BJ (cell line): ENCODE data around the gene SCIN. TPM values are rescaled to one million over a fixed set of nuclear protein-coding genes. Genes with fewer than 3 reads are reported as not detected.

Source experiments
- CTCF ChIA-PET: fragments of 350-600 bp; formaldehyde crosslinking; extraction: SDS; loops from one replicate; lab custom pipeline; 2021; ENCODE audit warnings: antibody characterized with exemption, inconsistent platforms; lab: Yijun Ruan, JAX
- POLR2A ChIA-PET: fragments of 300-600 bp; sonication (Branson Sonifier 250); formaldehyde crosslinking; extraction: SDS; loops from one replicate; lab custom pipeline; 2021; ENCODE audit warnings: antibody characterized with exemption; lab: Charles Lee
- DNase-seq: peaks from one replicate; pipeline ENCODE4 v3.0.0-alpha.2; 2011; ENCODE audit warnings: low read depth
- H3K27me3 ChIP-seq: 2 replicates; pipeline ENCODE4 v1.6.0; 2011; ENCODE audit warnings: low read length; ENCODE audit not compliant: control insufficient read depth, insufficient read depth
- H3K36me3 ChIP-seq: 2 replicates; pipeline ENCODE4 v1.5.1; 2011; ENCODE audit warnings: low read length; ENCODE audit not compliant: control insufficient read depth, insufficient read depth
- H3K4me3 ChIP-seq: 2 replicates; pipeline ENCODE4 v1.5.1; 2011; ENCODE audit warnings: low read depth, mild to moderate bottlenecking, control low read depth, low read length
- polyA plus RNA-seq: library from polyadenylated mRNA; depleted of rRNA; stranded (reverse); fragments of >200 nt; gene quantifications from 2 replicates; pipeline ENCODE4 v1.2.3, GENCODE V29; 2011
- TF ChIP-seq, protein P1 (sequence below): IDR thresholded peaks from 2 replicates; pipeline ENCODE4 v1.5.1; 2011; ENCODE audit warnings: low read depth, mild to moderate bottlenecking, control low read depth, inconsistent platforms, low read length, moderate library complexity; ENCODE audit not compliant: insufficient read depth

The SCIN gene
- polyA plus RNA-seq, 1 experiment: 0.06 TPM

DNA sequence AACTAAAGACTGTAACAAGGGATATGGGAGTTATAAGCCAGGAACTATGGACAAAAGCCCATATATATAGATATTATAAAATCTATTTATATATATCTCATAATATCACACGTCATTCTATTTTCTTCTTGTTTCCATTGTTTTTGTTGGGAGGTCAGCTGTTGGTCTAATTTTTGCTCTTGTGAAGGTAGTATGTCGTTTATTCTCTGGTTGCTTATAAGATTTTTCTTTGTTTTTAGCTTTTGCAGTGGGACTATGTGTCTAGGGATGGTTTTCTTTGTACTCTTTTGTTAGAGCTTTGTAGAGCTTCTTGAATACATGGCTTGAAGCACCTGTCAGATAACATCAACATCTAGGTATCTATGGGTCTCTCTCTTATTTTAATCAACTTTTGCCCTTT lies 130.9 kb downstream of the SCIN start:
- POLR2A ChIA-PET: interaction anchor here (0.6 kb wide), 1 partner anchor 568 kb away, joined by 4 read pairs; no protein-coding TSS in a partner anchor
- H3K4me3 ChIP-seq: no peak overlapping the region

DNA sequence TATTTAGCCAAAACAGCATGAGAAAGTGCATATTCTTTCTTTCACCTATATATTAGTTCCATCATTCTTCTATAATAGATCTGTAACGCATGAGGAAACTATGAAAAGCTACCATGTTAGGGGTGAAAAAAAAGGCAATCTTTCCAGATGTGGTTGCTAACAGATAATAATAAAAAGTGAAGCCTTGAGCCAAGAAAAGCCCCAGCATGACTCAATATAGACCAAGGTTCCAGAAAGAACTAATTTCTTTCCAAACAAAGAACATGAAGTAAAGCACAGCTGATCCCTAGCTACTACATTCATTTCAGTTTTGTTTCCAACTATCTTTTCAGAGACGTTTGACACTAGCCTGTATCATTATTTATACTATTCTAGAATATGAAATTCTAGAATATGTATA lies 133.4 kb downstream of the SCIN start:
- no peak for DNase-seq
- TF ChIP-seq, protein P1, sequence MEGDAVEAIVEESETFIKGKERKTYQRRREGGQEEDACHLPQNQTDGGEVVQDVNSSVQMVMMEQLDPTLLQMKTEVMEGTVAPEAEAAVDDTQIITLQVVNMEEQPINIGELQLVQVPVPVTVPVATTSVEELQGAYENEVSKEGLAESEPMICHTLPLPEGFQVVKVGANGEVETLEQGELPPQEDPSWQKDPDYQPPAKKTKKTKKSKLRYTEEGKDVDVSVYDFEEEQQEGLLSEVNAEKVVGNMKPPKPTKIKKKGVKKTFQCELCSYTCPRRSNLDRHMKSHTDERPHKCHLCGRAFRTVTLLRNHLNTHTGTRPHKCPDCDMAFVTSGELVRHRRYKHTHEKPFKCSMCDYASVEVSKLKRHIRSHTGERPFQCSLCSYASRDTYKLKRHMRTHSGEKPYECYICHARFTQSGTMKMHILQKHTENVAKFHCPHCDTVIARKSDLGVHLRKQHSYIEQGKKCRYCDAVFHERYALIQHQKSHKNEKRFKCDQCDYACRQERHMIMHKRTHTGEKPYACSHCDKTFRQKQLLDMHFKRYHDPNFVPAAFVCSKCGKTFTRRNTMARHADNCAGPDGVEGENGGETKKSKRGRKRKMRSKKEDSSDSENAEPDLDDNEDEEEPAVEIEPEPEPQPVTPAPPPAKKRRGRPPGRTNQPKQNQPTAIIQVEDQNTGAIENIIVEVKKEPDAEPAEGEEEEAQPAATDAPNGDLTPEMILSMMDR: no peak
- POLR2A ChIA-PET: interaction anchor here (0.6 kb wide), 1 partner anchor 14 kb away, joined by 3 read pairs; no protein-coding TSS in a partner anchor
- Histone ChIP-seq H3K4me3 (no peak overlapping the region), H3K27me3 (no peaks in the 10 kb centered on the region), H3K36me3 (no peaks in the 10 kb centered on the region; the same call in 1 of the 2 replicates)
- CTCF ChIA-PET: interaction anchor here (0.8 to 1.2 kb wide), 2 partner anchors 17 to 404 kb away, joined by 3 read pairs; partner anchors contain the start of gene ARL4A

More for the DNA sequence above, 130.9 kb downstream of the SCIN start:
- no peak for DNase-seq
- Histone ChIP-seq H3K36me3 (no peaks in the 10 kb centered on the region; the same call in 1 of the 2 replicates), H3K27me3 (no peaks in the 10 kb centered on the region)
- TF ChIP-seq, protein P1: no peak
- CTCF ChIA-PET: interaction anchor here (2.3 kb wide), 1 partner anchor 15 kb away, joined by 10 read pairs; no protein-coding TSS in a partner anchor

DNA sequence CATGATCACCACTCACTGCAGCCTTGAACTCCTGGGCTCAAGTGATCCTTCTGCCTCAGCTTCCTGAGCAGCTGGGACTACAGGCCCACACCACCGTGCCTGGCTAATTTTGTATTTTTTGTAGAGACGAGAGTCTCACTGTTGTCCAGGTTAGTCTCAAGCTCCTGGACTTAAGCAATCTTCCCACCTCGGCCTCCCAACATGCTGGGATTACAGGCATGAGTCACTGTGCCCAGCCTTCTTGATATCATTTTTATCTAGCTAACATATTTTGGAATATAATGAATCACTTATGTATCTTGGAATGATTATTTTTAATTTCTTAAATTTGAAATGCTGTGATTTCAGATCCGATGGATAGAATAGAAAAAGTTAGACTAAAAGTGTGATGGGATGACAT lies 135.4 kb downstream of the SCIN start:
- H3K27me3 ChIP-seq: no peaks in the 10 kb centered on the region
- CTCF ChIA-PET: interaction anchor here (0.8 to 1.1 kb wide), 2 partner anchors 9 to 20 kb away, joined by 3 read pairs; no protein-coding TSS in a partner anchor
- no peak for DNase-seq
- POLR2A ChIA-PET: no interaction called here
- no peaks in the 10 kb centered on the region for H3K36me3 ChIP-seq
- no peak overlapping the region for H3K4me3 ChIP-seq
- TF ChIP-seq, protein P1: no peak

DNA sequence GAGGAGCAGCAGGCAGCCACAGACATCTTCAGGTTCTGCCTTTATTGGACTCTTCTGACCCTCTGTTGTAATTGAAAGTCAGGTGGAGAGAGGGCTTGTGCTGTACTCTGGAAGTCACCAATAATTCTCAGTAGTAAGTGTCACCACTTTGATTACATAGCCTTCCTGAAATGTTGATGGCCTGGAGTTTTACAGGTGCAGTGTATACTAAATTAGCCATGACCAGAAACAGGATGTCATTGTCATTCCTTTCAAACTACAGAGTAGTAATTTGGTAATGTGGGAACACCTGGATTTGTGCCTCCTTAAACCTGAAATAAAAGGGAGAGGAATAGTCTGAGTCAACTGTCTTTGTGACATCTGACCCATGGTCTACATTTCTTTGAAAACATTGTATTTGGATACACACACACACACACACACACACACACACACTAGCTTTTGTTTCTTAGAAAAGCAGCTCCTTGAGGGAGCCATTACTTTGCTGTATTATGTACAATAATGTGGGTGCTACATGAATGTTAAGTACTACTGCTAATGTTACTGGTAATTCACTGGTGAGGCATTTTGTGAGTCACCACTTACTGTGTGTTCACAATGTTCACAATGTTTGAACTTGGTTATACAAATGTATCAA lies 136.5 kb downstream of the SCIN start:
- no peaks in the 10 kb centered on the region for H3K27me3 ChIP-seq
- ChIA-PET POLR2A (no interaction called here), CTCF (interaction anchor here (1.1 kb wide), 1 partner anchor 11 kb away, joined by 3 read pairs; no protein-coding TSS in a partner anchor)
- no peak overlapping the region for H3K4me3 ChIP-seq
- no peaks in the 10 kb centered on the region for H3K36me3 ChIP-seq
- TF ChIP-seq, protein P1: no peak
- no peak for DNase-seq

DNA sequence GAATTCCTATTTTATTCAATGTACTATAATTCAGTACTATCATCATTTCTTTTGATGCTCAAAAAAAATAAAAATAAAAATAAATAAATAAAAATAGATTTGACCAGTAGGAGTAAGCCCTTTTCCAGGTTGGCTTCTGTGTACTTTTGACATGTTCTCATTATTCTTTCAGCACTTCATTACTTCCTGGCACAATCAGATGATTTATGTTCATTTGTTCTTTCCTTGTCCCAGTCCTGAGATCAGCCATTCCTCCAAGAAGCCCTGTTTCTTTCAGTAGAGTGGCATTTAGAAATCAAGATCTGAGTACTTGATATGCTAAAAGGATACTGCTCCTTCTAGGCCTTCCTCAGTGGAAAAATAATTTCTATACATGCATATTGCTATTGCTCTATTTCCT lies 137.8 kb downstream of the SCIN start:
- H3K27me3 ChIP-seq: no peaks in the 10 kb centered on the region
- POLR2A ChIA-PET: no interaction called here
- H3K36me3 ChIP-seq: no peaks in the 10 kb centered on the region
- H3K4me3 ChIP-seq: no peak overlapping the region
- TF ChIP-seq, protein P1: no peak
- CTCF ChIA-PET: no interaction called here
- DNase-seq: no peak
